Neural progenitor cell (in vitro differentiated cells): ENCODE measurements around the gene MEIS1.

Experiments
- EZH2 ChIP-seq: fragments of 200-600 bp; sonication (generic); IDR thresholded peaks from 2 replicates; pipeline ENCODE4 v1.6.1; 2017; ENCODE audit warnings: antibody characterized with exemption, mild to moderate bottlenecking, moderate library complexity
- EZH2phosphoT487 ChIP-seq: fragments of 200-600 bp; sonication (generic); IDR thresholded peaks from 2 replicates; pipeline ENCODE4 v1.6.1; 2017; ENCODE audit warnings: antibody characterized with exemption
- TF ChIP-seq, protein P1 (sequence below): fragments of 200-600 bp; sonication (generic); IDR thresholded peaks from 2 replicates; pipeline ENCODE4 v1.5.1; 2017; ENCODE audit warnings: antibody characterized with exemption, mild to moderate bottlenecking

DNA sequence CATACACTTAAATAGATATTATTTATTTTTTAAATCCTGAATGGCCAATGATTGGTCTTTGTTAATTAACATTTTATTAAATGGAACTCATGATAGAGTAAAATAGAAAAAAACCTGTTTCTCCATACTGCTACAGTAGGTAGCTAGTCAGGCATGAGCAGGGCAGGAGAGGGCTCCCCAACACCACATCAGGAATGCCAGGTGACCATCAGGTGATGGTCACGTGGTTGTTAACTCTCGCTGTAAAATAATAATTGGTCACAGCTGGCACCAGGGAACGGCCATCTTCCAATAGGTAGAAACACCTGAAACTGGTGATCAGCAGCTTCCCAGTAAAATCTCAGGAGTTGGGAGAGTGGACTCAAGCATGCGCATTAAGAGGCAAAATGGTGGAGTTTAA, 172.2 kb downstream of the MEIS1 start:
- TF ChIP-seq, protein P1, sequence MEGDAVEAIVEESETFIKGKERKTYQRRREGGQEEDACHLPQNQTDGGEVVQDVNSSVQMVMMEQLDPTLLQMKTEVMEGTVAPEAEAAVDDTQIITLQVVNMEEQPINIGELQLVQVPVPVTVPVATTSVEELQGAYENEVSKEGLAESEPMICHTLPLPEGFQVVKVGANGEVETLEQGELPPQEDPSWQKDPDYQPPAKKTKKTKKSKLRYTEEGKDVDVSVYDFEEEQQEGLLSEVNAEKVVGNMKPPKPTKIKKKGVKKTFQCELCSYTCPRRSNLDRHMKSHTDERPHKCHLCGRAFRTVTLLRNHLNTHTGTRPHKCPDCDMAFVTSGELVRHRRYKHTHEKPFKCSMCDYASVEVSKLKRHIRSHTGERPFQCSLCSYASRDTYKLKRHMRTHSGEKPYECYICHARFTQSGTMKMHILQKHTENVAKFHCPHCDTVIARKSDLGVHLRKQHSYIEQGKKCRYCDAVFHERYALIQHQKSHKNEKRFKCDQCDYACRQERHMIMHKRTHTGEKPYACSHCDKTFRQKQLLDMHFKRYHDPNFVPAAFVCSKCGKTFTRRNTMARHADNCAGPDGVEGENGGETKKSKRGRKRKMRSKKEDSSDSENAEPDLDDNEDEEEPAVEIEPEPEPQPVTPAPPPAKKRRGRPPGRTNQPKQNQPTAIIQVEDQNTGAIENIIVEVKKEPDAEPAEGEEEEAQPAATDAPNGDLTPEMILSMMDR, result no peak
- TF ChIP-seq EZH2 (no peak), EZH2phosphoT487 (no peak)
